ENCODE measurements around the gene CCDC187.
A peak's percentile ranks its signal among the peaks of the same experiment; 100 is the strongest.
"Not testable (repeated sequence)": the region's sequence is repeated elsewhere in the genome, so short reads cannot be mapped to it uniquely, and the experiment has no call there.

Gene CCDC187

DNA sequence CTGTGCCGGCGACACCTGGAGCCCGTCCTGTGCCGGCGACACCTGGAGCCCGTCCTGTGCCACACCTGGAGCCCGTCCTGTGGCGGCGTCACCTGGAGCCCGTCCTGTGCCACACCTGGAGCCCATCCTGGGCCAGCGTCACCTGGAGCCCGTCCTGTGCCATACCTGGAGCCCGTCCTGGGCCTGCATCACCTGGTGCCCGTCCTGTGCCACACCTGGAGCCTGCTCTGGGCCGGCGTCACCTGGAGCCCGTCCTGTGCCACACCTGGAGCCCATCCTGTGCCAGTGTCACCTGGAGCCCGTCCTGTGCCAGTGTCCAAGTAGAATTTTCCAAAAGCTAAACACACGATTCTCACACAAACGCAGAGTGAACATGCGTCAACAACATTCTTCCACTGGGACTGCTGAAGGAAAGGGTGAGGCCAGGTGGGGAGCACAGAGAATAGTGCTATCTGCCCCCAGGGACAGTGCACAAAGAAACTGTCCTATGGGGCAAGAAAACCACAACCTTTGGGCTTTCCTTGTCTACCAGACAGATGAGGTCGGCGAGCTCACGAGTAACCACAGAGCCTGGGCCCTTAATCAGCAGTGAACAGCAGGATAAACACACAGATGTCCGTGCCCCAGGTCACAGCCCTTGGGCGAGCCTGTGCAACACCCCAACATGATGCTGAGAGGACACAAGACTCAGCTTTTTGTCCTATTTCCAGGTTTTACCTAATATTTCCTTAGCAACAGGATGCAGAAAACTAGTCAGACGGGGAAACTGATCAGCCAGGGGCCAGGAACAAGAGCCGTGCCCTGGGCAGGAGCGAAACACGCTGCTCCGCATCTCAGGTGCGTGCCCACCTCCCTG, 66.2 kb downstream of the CCDC187 start:
- DNase-seq: no peak

DNA sequence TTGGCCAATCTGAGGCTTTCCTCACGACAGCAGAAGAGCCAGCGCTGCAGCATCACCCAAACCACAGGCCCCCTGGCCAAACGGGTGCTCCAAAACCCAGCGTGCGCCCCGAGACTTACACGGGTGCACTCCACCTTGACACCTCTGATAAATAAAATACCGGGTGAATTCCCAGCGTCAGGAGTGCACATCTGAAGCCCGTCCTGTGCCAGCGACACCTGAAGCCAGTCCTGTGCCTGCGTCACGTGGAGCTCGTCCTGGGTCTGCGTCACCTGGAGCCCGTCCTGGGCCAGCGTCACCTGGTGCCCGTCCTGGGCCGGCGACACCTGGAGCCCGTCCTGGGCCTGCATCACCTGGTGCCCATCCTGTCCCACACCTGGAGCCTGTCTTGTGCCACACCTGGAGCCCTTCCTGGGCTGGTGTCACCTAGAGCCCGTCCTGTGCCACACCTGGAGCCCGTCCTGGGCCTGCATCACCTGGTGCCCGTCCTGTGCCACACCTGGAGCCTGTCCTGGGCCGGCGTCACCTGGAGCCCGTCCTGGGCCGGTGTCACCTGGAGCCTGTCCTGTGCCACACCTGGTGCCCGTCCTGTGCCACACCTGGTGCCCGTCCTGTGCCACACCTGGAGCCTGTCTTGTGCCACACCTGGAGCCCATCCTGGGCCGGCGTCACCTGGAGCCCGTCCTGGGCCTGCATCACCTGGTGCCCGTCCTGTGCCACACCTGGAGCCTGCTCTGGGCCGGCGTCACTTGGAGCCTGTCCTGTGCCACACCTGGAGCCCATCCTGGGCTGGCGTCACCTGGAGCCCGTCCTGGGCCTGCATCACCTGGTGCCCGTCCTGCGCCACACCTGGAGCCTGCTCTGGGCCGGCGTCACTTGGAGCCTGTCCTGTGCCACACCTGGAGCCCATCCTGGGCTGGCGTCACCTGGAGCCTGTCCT, 67.2 kb downstream of the CCDC187 start:
- DNase-seq: not testable (repeated sequence)

DNA sequence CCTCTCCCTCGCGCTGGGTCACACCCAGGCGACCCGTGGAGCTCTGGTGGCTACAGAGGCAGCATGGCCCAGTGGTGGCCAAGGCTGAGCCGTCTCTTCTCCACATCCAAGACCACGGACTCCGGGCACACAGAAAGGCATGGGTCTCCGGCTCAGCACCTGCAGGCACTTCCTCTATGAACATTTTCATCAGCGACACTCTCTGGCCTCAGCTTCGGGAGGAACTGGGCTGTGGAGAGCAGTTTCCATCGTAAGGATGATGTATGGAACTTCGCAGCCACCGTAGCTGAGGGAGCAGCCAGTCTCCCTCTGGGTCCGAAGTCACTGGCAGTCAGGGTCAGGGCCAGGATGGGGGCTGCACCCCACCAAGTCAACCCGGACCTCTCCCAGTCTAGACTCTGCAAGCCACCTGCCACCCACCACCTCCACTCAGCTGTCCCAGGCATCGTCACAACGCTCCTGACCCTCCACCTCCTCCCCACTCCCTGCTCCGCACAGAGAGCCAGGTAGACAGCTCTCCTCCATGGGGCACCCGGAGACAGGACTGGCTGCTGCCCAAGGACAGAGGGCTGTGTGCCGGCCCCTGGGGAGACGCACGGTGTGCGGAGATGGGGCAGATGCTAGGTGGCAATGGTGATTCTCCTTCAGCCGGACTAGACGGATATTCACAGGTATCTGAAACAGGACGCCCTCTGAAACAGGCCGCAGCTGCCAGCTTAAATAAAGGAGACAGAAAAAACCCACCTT, 68.0 kb downstream of the CCDC187 start:
- DNase-seq: no peak

DNA sequence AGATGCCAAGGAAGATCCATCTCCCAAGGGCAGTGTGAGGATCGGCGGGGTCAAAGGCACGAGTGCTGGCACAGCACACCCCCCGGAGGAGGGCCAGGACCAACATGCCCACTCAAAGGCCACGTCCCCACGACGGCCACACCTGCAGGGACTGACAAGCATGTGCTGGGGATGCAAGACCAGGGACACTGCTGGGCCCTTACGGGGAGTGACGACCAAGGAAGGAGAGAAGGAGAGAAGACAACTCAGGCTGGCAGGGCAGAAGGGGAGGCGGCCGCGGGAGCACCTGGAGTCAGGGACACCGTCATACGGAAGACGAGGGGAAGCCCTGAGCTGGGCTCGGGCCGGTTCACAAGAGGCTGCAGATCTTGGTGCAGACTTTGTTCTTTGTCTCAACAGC, 68.7 kb downstream of the CCDC187 start:
- no peak for DNase-seq

DNA sequence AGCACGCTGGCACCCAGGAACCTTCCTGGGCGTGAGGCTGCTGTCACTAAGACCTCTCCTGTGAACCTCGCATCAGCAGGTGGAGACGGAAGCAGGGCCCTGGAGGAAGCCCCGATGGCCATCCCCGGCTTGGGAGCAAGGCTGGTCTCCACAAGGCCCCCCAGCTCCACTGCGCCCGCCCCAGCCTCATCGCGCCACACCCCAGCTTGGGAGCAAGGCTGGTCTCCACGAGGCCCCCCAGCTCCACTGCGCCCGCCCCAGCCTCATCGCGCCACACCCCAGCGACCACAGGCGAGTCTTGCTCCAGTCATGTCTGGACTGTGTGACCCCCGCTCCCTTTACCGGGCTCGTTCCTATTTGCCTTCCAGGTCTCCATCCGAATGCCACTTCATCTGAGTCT, 69.3 kb downstream of the CCDC187 start:
- DNase-seq: no peak

DNA sequence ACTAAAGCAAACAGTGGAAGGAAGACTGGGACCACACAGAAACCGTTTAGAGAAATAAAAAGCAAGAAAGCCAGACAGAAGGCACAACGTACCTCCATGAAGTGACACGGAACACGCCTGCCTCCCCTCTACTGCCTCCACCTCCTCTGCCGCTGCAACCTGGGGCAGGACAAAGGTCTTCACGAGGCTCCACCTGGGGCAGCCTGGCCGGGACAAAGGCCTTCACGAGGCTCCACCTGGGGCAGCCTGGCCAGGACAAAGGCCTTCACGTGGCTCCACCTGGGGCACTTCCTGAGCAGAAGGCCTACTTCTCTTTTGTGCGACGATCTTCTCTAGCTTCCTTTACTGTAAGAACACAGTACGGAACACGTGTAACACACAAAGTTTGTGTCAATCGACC, 70.0 kb downstream of the CCDC187 start:
- DNase-seq: no peak

DNA sequence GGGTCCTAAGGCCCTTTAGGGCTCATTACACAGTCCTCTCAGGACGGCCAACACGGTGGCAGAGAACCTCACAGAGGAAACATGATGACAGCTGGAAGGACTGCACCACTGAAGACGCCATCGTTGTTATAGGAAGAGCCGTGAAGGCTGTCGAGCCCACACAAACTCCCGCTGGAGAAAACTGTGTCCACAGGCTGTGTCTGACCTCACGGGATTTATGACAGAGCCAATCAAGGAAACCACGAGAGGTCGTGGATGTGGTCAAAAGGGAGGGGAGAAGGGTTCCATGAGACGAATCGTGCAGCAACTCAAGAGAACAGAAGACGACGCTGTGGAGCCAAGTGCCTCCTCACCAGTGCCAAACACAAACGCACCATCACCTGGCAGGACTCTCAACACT, 70.5 kb downstream of the CCDC187 start:
- DNase-seq: no peak

DNA sequence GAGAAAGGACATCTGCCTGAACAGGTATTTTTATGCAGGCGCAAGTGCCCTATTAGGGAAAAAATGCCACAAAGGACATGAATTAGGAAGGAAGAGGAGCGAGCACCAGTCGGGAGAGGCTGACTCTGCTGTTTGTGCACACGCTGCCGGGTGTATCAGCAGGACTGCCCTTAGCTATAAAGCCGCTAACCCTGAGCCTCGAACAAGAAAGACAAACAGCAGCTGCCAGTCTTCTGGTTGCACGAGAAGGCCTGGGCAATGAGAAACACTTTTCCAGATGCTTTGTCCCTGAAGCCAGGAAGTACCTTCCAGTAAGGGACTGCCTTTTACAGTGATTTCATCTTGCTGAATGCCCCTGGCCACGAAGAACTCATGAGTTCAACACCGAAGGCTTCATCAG, 70.9 kb downstream of the CCDC187 start:
- DNase-seq: no peak

DNA sequence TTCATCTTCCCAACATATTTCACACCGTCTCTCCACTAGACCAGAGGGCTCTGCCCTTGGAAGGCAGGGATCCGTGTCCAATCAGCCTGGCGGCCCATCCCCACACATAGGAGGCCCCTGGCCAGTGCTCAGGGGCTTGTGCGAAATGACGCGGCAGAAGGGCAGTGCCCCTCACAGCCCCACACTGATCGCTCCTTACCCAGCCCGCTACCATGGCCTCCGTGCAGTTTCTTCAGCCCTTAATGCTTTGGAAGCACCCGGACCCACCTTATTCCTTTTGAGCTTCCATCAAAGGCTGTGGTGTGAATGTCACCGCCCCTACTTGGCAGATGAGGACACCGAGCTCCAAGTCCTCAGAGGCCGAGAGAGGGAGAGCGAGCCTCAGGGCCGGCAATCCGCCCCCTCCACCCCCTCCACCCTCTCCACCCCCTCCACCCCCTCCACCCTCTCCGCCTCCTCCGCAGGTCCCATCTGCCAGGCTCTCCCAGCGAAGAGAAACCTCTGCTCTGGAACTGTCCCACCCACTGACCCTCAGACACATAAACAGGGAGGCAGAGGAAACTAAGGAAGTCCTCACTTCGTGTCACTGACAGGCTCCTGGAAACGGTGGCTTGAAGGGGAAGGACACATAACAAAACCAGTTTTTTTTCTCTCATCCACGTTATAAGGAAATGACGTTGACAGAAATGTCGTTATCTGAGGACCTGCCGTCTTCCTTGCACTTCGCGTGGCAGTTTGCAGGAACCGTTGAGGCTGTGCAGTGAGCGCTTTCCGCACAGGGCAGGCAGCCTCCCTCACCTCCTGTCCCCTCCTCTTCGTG, 72.2 kb downstream of the CCDC187 start:
- DNase-seq: no peak

DNA sequence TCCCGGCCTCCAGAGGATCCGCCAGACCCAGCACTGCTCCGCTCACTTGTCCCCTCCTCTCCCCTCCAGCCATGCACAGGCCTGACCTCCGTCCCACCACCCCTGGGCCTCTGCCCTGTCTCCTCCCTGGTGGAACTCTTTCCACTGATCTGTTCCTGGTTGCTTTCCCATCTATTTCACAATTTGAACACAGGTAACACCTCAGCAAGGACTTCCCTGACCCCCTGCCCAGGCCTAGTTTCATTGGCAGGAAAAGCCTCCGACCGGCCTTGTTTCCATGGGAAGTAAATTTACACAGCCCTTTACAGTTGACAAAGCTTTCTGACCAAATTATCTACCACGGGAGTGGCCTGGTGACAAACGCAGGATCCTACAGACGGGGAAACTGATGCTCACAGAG, 73.1 kb downstream of the CCDC187 start:
- DNase-seq: no peak

DNA sequence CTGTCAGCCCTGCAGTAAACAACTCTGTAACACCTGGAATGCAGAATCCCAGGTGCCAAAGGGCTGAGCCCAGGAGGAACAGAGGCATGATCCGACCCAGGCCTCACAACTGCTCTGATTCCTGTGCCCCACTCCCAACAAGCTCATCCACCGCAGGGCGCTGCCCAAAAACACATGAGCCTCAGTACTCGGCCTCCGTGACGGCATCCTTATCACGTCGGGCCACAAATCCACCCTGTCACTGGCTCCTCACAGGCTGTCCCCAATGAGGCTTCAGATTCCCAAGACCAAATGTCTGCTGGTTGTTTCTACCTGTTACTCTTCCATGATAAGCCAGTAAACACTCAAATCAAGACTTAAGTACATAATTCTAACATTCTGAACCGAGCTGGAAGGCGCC, 73.5 kb downstream of the CCDC187 start:
- DNase-seq: no peak

DNA sequence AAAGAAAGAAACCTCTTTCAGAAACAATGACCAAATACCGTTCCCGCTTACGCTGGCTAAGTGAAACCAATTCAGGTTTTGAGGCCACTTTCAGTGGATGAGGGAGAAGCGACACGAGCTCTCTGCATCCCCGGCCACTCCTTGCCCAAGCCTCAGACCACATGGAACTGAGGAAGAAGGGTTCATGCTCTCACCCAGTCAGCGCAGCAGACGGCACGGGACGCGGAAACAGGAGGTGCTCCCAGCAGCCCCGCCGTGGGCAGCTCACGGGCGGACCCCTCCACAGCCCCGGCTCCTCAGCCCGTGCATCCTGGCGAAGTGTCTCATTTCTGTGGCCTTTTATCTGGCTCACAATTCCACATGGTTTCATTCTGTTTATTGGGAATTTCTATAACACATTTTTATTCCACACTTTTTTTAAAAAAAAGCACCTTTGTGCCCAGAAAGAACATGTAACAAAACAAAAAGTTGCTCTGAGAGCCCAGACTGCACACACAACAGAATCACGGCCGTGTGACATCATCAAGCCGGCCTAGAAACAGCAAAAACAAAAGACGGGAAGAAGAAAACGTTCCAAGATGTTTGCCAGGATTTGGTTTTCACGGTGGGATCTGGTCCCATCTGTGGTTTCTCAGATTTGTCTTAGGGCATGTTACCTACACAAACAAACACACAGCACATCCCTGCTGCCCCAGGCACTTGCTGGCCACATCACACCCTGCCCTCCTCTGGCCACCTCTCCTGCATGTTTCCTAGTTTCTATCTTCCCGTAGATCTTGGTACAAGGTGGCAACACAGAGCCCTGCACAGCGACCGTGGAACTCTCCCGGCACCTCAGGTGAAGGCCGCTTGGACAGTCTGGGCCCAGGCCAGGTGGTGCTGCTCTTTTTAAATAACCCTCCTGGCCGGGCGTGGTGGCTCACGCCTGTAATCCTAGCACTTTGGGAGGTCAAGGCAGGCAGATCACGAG, 74.5 kb downstream of the CCDC187 start:
- DNase-seq: no peak

DNA sequence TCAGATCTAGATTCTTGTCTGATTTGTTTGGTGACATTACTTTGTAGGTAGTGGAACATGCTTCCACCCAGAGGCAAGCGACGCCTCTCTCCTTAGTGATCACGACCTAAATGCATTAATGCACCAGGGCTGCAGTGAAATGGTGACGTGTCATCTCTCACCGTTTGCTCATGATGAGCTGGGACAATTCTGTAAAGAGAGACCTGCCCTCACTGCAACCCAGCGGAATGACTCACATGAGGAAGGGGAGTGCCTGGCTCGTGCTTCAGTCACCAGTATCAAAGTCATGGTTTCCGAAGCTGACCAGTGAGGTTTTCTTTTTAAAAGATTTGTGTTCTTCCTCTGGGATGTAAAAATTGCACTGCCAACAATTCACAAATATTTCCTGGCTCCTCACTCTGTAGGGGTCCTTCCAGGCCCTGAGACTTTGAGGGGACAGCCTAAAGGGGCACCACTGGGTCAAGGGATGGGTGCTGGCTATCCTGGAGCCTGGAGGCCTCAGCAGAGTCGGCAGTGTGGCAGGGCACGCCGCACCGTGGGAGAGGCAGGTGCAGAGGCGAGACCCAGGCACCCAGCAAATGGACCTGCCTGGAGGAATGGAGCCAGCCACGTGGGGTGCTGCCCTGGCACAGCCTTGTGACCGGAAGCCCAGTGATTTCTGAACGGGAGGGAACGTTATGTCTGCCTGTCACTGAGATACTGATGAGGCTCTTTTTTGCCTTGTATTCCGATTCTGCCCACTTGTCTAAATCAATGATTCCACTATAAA, 75.6 kb downstream of the CCDC187 start:
- no peak for DNase-seq

DNA sequence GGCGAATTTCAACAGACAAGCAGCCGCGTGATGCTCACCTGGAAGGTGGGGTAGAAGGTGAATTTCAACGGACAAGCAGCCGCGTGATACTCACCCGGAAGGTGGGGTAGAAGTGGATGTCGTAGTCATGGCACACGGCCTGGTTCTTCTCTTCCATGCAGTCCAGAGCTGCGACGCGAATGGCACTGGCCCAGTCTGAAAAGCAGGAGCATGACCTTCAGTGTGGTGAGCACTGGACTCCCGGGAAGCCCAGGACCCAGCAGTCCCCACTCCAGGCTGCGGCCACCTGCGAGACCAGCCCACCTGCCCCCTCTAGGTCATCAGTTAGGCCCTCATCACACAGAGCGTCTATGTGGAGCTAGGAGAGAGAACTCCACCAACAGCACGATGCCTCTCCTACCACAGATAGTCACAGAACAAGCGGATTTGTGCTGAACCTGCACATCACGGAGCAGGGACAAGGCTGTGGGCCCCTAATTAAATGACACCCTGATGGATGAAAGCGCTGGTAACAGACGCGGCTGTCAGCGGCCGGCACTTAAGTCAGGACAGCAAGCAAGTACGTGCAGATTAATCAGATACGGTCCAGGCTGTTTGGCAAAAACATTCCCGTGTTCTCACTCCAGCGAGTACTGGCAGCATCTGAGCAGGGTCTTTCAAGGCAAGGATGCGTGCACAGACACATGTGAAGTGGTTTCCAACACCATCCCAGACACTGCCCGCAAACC, 77.0 kb downstream of the CCDC187 start:
- DNase-seq: no peak

DNA sequence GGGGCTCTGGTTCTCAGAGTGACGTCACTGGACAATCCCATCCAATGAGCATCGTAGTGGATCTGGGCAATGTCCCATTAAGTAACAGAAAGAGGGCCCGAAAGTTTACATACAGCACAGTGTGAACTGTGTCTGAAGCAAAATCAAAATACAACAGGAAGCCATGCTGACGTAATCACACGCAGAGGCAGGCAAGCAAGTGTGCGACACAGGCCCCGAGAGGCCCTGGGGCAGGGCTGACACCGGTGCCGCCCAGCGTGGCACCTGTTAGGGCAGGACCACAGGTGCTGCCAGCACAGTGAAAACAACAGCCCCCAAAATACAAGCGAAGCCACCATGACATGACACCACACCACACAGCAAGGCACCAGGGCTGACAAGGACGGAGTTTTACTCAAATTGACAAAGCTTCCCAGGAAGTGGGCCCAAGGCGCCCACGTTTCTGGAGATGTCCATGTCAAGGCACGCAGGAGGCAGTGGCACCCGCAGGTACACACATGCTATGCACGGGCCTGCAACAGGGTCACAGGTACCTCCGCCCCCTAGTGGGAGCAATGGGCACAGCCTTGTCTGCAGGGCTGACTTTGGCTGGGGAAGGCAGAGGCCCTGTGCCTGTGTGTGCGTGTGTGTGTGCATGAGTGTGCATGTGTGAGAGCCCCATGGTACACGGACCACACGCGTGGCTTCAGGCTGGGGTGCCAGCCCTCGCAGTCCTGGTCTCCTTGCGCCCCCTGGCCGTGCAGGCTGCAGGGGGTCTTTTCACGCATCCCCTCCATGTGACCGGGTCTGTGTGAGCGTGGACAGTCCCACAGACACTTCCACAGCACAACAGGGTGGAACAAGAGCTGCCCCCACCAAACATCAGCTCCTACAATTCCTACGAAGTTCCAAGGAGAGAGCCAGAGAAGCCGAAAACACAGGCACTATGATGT, 77.9 kb downstream of the CCDC187 start:
- DNase-seq: peak; percentile 38

DNA sequence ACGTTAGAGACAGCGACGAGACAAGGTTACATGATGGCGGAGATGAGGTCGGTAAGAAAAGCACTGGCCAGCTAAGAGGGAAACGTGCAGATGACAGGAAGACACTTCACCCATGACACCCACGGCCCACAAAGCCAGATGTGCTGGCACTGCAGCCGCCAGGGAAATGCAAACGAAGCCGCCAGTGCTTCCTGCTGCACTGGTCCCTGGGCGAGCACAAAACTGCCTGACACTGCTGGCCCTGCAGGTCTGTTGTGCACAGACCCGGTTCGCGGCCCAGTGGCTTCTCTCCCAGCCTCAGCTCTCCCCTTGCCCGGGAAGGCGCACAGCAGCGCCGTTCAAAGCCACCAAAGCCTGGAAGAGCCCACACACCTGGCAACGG, 78.5 kb downstream of the CCDC187 start:
- no peak for DNase-seq

DNA sequence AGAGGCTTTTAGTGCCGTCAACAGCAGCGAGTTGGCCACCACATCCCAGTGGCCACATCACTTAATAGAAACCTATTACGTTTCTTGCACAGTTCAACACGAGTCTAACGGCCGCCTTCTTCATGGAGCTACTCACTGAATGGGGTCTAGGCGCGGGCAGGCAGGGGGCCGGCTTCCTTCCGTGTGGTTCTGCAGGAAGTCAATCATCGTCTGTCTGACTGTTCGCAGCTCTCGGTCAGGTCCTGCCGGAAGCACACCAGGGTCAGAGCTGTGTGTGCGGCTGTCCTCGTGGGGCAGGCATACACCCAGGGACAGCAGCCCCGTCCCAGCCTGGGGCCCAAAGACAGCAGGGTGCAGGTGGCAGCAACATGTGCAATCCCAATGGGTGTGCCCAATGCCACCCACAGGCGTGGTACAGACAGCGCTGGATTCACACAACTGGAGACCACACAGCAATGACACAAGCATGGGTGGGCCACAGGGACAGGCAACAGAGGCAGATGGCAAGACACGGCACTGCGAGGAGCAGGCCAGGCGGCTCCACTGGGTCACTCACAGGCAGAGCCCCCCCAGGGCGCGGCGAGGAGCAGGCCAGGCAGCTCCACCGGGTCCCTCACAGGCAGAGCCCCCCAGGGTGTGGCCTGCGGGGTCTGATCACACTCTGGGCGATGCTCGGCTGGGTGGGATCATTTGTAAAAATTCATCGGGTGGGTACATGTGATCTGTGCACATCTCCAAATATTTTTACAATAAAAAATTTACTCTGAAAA, 79.8 kb downstream of the CCDC187 start:
- no peak for DNase-seq

DNA sequence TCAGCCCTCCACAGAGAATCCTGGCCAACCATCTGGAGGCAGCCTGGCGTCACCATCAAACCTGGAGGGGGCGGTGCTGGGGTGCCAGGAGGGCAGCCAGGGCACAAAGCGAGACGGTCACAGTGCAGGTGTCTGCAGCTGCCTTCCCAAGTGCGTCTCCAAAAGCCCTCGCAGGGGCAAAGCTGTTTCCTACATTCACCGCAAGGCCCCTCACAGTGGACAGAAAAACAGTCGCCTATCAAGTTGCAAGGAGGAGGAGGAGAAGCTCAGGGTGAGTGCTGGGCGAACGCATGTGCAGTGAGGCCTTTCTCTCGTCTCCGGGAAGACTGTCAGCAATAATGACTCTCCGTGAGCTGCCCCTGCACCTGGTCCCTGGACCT, 81.0 kb downstream of the CCDC187 start:
- DNase-seq: no peak

Data from NCI-H1048 (cell line).